LNCAP (cell line): ENCODE measurements around the gene LBR.

Experiments used
- CTCF ChIP-seq: fragments of 450-650 bp; IDR thresholded peaks from 2 replicates; pipeline ENCODE4 v1.5.1; 2017; ENCODE audit warnings: mild to moderate bottlenecking

The LBR gene

GRCh38 chr1:225415307-225415706 is 12.5 kb downstream of the LBR start:
- no peak for TF ChIP-seq CTCF

- no peak for TF ChIP-seq CTCF
Observed at GRCh38 chr1:225413708-225414375, 14.0 kb downstream of the LBR start.

GRCh38 chr1:225412803-225413351 is 15.0 kb downstream of the LBR start:
- no peak for TF ChIP-seq CTCF

- TF ChIP-seq CTCF: no peak
Observed at GRCh38 chr1:225412321-225412720, 15.5 kb downstream of the LBR start.

- no peak for TF ChIP-seq CTCF
Observed at GRCh38 chr1:225410036-225410435, 17.8 kb downstream of the LBR start.

- no peak for TF ChIP-seq CTCF
Observed at GRCh38 chr1:225409051-225409450, 18.8 kb downstream of the LBR start.

- no peak for TF ChIP-seq CTCF
Observed at GRCh38 chr1:225408249-225408648, 19.6 kb downstream of the LBR start.

GRCh38 chr1:225407755-225408154 is 20.1 kb downstream of the LBR start:
- TF ChIP-seq CTCF: no peak
